ENCODE results near the gene ZSWIM1. TPM values are rescaled to one million over a fixed set of nuclear protein-coding genes. Genes with fewer than 3 reads are reported as not detected.

The ZSWIM1 gene
- total RNA-seq, 1 donor from 2014 or later: 10.7 TPM

GRCh38 chr20:45841407-45842129 lies 39.5 kb upstream of the ZSWIM1 start:
- H3K36me3 ChIP-seq: no peaks in the 10 kb centered on the region
- H3K4me2 ChIP-seq: no peak overlapping the region
- Mint-ChIP-seq H3K9me3 (no peaks in the 10 kb centered on the region), H3K4me3 (no peak overlapping the region), H3K27me3 (ENCODE audit: insufficient read depth, low read depth) (no peaks in the 10 kb centered on the region), H3K27ac (no peak overlapping the region), H3K36me3 (peaks cover 7% of the 10 kb centered on the region), H3K4me1 (peaks cover 2% of the 10 kb centered on the region)
- no peak overlapping the region for H3K9ac ChIP-seq
- no peak overlapping the region for H3K4me3 ChIP-seq
- no peak for TF ChIP-seq EZH2 (IDR thresholded peaks at IDR 0.05)
- TF ChIP-seq, protein P1, sequence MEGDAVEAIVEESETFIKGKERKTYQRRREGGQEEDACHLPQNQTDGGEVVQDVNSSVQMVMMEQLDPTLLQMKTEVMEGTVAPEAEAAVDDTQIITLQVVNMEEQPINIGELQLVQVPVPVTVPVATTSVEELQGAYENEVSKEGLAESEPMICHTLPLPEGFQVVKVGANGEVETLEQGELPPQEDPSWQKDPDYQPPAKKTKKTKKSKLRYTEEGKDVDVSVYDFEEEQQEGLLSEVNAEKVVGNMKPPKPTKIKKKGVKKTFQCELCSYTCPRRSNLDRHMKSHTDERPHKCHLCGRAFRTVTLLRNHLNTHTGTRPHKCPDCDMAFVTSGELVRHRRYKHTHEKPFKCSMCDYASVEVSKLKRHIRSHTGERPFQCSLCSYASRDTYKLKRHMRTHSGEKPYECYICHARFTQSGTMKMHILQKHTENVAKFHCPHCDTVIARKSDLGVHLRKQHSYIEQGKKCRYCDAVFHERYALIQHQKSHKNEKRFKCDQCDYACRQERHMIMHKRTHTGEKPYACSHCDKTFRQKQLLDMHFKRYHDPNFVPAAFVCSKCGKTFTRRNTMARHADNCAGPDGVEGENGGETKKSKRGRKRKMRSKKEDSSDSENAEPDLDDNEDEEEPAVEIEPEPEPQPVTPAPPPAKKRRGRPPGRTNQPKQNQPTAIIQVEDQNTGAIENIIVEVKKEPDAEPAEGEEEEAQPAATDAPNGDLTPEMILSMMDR (IDR thresholded peaks at IDR 0.05): no peak
- no peak for TF ChIP-seq EZH2phosphoT487 (IDR thresholded peaks at IDR 0.05)
- H3F3A ChIP-seq (ENCODE audit: low read depth): no peaks in the 10 kb centered on the region
- no peaks in the 10 kb centered on the region for H3K9me3 ChIP-seq (ENCODE audit: low read depth)
- no peaks in the 10 kb centered on the region for H3K4me1 ChIP-seq
- peaks cover 3% of the 10 kb centered on the region for H4K20me1 ChIP-seq (ENCODE audit: low read depth)
- DNase-seq (ENCODE audit: low spot score): no peak
- H3K27ac ChIP-seq: no peak overlapping the region
- H3K27me3 ChIP-seq: no peaks in the 10 kb centered on the region
- H2AFZ ChIP-seq (replicated peaks): no peak overlapping the region
- no peaks in the 10 kb centered on the region for H3K79me2 ChIP-seq (ENCODE audit: low read depth)

GRCh38 chr20:45842169-45842812 lies 38.7 kb upstream of the ZSWIM1 start:
- no peak overlapping the region for H3K9ac ChIP-seq
- H3K79me2 ChIP-seq (ENCODE audit: low read depth): no peaks in the 10 kb centered on the region
- no peaks in the 10 kb centered on the region for H3F3A ChIP-seq (ENCODE audit: low read depth)
- no peaks in the 10 kb centered on the region for H3K9me3 Mint-ChIP-seq
- no peak overlapping the region for H3K27ac Mint-ChIP-seq
- no peak overlapping the region for H2AFZ ChIP-seq (replicated peaks)
- TF ChIP-seq EZH2phosphoT487 (IDR thresholded peaks at IDR 0.05) (no peak), EZH2 (IDR thresholded peaks at IDR 0.05) (no peak)
- TF ChIP-seq, protein P1 (IDR thresholded peaks at IDR 0.05): no peak
- no peak for DNase-seq (ENCODE audit: low spot score)
- no peaks in the 10 kb centered on the region for H3K27me3 ChIP-seq
- H3K9me3 ChIP-seq (ENCODE audit: low read depth): no peaks in the 10 kb centered on the region
- no peaks in the 10 kb centered on the region for H3K27me3 Mint-ChIP-seq (ENCODE audit: insufficient read depth, low read depth)
- H3K4me1 Mint-ChIP-seq: no peaks in the 10 kb centered on the region
- H4K20me1 ChIP-seq (ENCODE audit: low read depth): peaks cover 3% of the 10 kb centered on the region
- no peak overlapping the region for H3K4me2 ChIP-seq
- no peaks in the 10 kb centered on the region for H3K36me3 ChIP-seq
- no peak overlapping the region for H3K4me3 ChIP-seq
- H3K4me1 ChIP-seq: no peaks in the 10 kb centered on the region
- no peak overlapping the region for H3K27ac ChIP-seq
- H3K4me3 Mint-ChIP-seq: no peak overlapping the region
- H3K36me3 Mint-ChIP-seq: peaks cover 7% of the 10 kb centered on the region

DNA sequence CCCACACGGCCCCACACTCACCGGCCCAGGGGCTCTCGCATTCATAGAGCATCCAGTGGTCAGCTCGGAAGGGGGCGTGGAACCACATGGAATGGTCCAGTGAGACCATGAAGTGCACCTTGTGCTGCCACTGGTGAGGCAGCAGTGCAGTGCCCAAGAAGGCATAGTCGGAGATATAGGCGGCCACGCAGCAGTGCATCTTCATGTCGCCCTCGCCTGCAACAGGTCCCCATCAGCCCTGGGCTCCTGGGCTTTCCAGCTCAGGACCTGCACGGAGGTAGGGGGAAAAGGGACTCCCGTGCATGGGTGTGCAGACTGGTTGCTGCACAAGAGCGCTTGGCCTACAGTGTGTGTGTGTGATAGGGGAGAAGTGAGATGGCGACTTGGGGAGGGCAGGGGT lies 37.5 kb upstream of the ZSWIM1 start:
- Mint-ChIP-seq H3K4me1 (no peaks in the 10 kb centered on the region), H3K36me3 (peaks cover 7% of the 10 kb centered on the region), H3K27ac (no peak overlapping the region), H3K9me3 (no peaks in the 10 kb centered on the region), H3K4me3 (no peak overlapping the region), H3K27me3 (ENCODE audit: insufficient read depth, low read depth) (no peaks in the 10 kb centered on the region)
- no peaks in the 10 kb centered on the region for H3K4me1 ChIP-seq
- H3F3A ChIP-seq (ENCODE audit: low read depth): no peaks in the 10 kb centered on the region
- no peak for TF ChIP-seq EZH2 (IDR thresholded peaks at IDR 0.05)
- TF ChIP-seq EZH2phosphoT487 (IDR thresholded peaks at IDR 0.05): no peak
- TF ChIP-seq, protein P1 (IDR thresholded peaks at IDR 0.05): no peak
- H4K20me1 ChIP-seq (ENCODE audit: low read depth): no peaks in the 10 kb centered on the region
- H3K79me2 ChIP-seq (ENCODE audit: low read depth): no peaks in the 10 kb centered on the region
- no peaks in the 10 kb centered on the region for H3K27me3 ChIP-seq
- no peak overlapping the region for H2AFZ ChIP-seq (replicated peaks)
- no peaks in the 10 kb centered on the region for H3K9me3 ChIP-seq (ENCODE audit: low read depth)
- no peak overlapping the region for H3K27ac ChIP-seq
- no peak overlapping the region for H3K9ac ChIP-seq
- no peak for DNase-seq (ENCODE audit: low spot score)
- H3K4me2 ChIP-seq: no peak overlapping the region
- no peaks in the 10 kb centered on the region for H3K36me3 ChIP-seq
- no peak overlapping the region for H3K4me3 ChIP-seq
